Measurements from ENCODE around the gene HOXA13. TPM values are rescaled to one million over a fixed set of nuclear protein-coding genes. Genes with fewer than 3 reads are reported as not detected.

HOXA13 gene
- total RNA-seq, 3 donors from 2014 or later: 0.16 to 0.33 TPM; not detected in 1

GRCh38 chr7:27243340-27244163 lies 43.7 kb upstream of the HOXA13 start:
- H3K4me3 ChIP-seq: peak overlapping the region in 1 of 3 donors; percentile 62
- no peaks in the 10 kb centered on the region for H3K36me3 ChIP-seq
- peaks cover 8 to 20% of the 10 kb centered on the region in 2 donors for H3K4me1 ChIP-seq
- no peak overlapping the region for H3K27ac ChIP-seq
- DNase-seq (ENCODE audit: low spot score in 2 of 2): no peak
- intact Hi-C loops (cut with DNase I; ENCODE audit: low total_unique reads): no loop called here
- TF ChIP-seq POLR2AphosphoS5 (IDR thresholded peaks at IDR 0.05): no peak
- TF ChIP-seq CTCF (IDR thresholded peaks at IDR 0.05): no peak
- no peak for TF ChIP-seq POLR2A (IDR thresholded peaks at IDR 0.05)
- H3K9me3 ChIP-seq: no peaks in the 10 kb centered on the region
- peaks cover 21 to 100% of the 10 kb centered on the region in 2 donors for H3K27me3 ChIP-seq

GRCh38 chr7:27242555-27243339 lies 42.9 kb upstream of the HOXA13 start, which contains the start of gene EVX1:
EVX1 (plus strand) TSS chr7:27242802; CDS start chr7:27243031, 229 bp downstream.
- DNase-seq (ENCODE audit: low spot score in 2 of 2): no peak
- Histone ChIP-seq H3K4me1 (peaks cover 8 to 20% of the 10 kb centered on the region in 2 donors), H3K4me3 (peak within 1 kb of the TSS in 2 of 3 donors; percentile 15 to 62), H3K27ac (no peak within 1 kb of the TSS), H3K9me3 (no peaks in the 10 kb centered on the region), H3K36me3 (no peaks in the 10 kb centered on the region), H3K27me3 (peaks cover 21 to 100% of the 10 kb centered on the region in 2 donors)
- intact Hi-C loops (cut with DNase I; ENCODE audit: low total_unique reads): no loop called here
- TF ChIP-seq CTCF (IDR thresholded peaks at IDR 0.05) (no peak), POLR2A (IDR thresholded peaks at IDR 0.05) (no peak), POLR2AphosphoS5 (IDR thresholded peaks at IDR 0.05) (no peak)

- TF ChIP-seq POLR2A (IDR thresholded peaks at IDR 0.05) (no peak), POLR2AphosphoS5 (IDR thresholded peaks at IDR 0.05) (no peak), CTCF (IDR thresholded peaks at IDR 0.05) (no peak)
- DNase-seq (ENCODE audit: low spot score in 2 of 2): no peak
- H3K27me3 ChIP-seq: peaks cover 21 to 100% of the 10 kb centered on the region in 2 donors
- intact Hi-C loops (cut with DNase I; ENCODE audit: low total_unique reads): no loop called here
- no peaks in the 10 kb centered on the region for H3K9me3 ChIP-seq
- H3K36me3 ChIP-seq: no peaks in the 10 kb centered on the region
- peaks cover 8 to 20% of the 10 kb centered on the region in 2 donors for H3K4me1 ChIP-seq
- H3K27ac ChIP-seq: no peak overlapping the region
- H3K4me3 ChIP-seq: peak overlapping the region in 2 of 3 donors; percentile 15 to 62
These were observed 42.3 kb upstream of the HOXA13 start for GRCh38 chr7:27242154-27242553.

- H3K4me3 ChIP-seq: no peak overlapping the region
- no peaks in the 10 kb centered on the region for H3K36me3 ChIP-seq
- H3K27me3 ChIP-seq: peaks cover 18 to 98% of the 10 kb centered on the region in 2 donors
- H3K4me1 ChIP-seq: peaks cover 8 to 20% of the 10 kb centered on the region in 2 donors
- H3K27ac ChIP-seq: no peak overlapping the region
- no peaks in the 10 kb centered on the region for H3K9me3 ChIP-seq
- intact Hi-C loops (cut with DNase I; ENCODE audit: low total_unique reads): no loop called here
- no peak for TF ChIP-seq POLR2AphosphoS5 (IDR thresholded peaks at IDR 0.05)
- no peak for TF ChIP-seq POLR2A (IDR thresholded peaks at IDR 0.05)
- no peak for TF ChIP-seq CTCF (IDR thresholded peaks at IDR 0.05)
- no peak for DNase-seq (ENCODE audit: low spot score in 2 of 2)
These were observed 41.5 kb upstream of the HOXA13 start for GRCh38 chr7:27241189-27242056.

Data from breast epithelium (tissue), 4 donors.